Measurements from ENCODE around the gene GJA3. TPM values are rescaled to one million over a fixed set of nuclear protein-coding genes. Genes with fewer than 3 reads are reported as not detected.
A peak's percentile ranks its signal among the peaks of the same experiment; 100 is the strongest.

GJA3 gene
- total RNA-seq, 2 experiments from 2014 or later = 0.16 TPM; not detected in 1

DNA sequence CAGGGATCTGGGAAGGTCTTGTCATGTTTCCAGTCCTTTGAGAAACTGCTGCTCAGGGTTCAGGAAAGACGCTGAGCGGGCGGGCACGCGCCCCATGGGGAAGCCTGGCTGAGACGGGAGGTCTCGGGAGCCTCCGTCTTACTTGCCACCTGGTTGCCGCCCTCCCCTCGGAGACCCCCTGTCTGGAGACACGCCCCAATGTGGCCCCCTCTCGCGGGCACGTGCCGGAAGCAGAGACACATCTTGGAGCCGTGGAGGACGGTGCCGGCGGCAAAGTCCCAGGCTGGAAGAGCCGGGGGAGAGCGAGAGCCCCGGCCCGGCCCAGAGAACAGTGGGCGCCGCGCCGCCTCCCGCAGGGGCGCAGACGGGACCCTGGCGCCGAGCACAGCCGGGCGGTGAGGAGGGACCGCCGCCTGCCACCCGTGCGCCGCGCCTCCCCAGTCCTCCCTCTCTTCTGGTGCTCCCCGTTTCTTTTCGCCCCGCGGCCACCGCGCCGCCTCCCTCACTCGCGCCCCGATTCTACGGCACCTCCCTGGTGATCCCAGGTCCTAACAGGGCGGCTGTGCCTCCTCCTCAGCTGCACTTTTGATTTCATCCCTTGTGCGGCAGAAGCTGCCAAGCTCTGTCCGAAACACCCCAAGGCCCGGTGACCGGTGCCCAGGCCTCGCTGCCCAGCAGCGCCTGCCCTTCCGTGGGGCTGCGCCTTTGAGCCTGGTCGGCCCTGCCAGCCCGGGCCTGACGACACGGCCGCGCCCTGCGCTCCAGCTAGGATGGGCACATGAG is 16.4 kb upstream of the GJA3 start:
- Mint-ChIP-seq H3K4me3 (no peak overlapping the region), H3K27ac (no peak overlapping the region), H3K4me1 (ENCODE audit: low read depth) (peaks cover 8% of the 10 kb centered on the region), H3K27me3 (ENCODE audit: low read depth) (peaks cover 66% of the 10 kb centered on the region), H3K36me3 (ENCODE audit: low read depth) (no peaks in the 10 kb centered on the region), H3K9me3 (ENCODE audit: insufficient read depth) (no peaks in the 10 kb centered on the region)
- CTCF ChIA-PET = no interaction called here
- no peak for DNase-seq
- POLR2A ChIA-PET = no interaction called here
- ATAC-seq = no peak

DNA sequence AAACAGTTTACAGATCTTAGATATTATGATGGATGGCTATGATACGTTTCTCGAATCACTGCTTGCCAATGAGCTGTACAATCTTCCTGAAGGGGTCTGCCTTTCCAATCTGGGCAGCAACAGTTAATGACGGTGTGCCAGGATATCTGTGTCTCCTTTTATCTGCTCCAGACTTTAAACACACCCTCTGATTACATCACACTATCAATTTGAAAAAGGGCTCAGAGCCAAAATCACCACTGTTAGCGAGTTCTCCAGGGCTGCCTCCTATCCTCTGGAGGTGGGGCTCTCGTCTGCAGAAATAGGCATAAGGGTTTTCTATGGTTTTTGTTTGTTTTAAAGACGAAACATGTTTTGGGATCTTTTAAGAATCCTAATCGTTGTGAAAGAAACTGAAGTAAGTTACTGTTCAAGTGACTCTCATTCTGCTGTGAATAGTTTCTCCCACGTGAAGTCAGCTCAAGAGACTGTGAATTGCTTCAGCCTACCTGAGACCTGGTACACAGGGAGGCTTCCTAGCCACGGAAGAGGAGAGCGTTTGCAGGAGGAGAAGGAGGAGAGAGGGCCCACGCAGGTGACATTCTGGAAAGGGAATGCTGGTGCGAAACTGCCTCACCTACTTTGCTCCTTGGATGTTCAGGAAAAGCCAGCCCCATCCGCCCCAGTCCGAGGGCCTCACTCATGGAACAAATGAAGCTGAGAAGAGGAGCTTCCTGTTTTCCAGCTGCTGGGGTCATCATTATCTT is 15.2 kb upstream of the GJA3 start:
- DNase-seq = no peak
- ChIA-PET POLR2A (interaction anchor here (0.5 kb wide), 1 partner anchor 476 kb away, joined by 3 read pairs; no protein-coding TSS in a partner anchor), CTCF (no interaction called here)
- Mint-ChIP-seq H3K4me1 (ENCODE audit: low read depth) (peaks cover 8% of the 10 kb centered on the region), H3K27me3 (ENCODE audit: low read depth) (peaks cover 69% of the 10 kb centered on the region), H3K9me3 (ENCODE audit: insufficient read depth) (no peaks in the 10 kb centered on the region), H3K4me3 (no peak overlapping the region), H3K36me3 (ENCODE audit: low read depth) (no peaks in the 10 kb centered on the region), H3K27ac (no peak overlapping the region)
- no peak for ATAC-seq

DNA sequence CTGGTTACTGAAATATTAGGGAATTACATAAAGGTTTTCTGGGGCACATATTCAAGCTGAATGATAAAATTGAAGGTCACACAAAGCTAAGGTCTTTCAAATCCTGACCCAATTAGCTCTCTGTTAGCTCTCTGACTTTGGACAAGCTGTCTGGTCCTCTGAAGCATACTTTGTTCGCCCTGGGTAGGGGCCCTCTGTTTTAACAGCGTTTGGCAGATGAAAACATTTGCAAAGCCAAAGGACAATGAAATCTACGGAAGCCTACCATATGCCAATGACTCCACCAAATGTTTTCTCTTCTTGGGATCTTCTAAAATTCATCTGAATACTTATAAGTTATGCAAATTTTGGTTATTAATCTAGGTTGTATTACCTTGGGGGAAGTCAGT is 14.5 kb upstream of the GJA3 start:
- ChIA-PET POLR2A (no interaction called here), CTCF (no interaction called here)
- Mint-ChIP-seq H3K4me3 (no peak overlapping the region), H3K4me1 (ENCODE audit: low read depth) (peaks cover 8% of the 10 kb centered on the region), H3K27me3 (ENCODE audit: low read depth) (peaks cover 68% of the 10 kb centered on the region), H3K36me3 (ENCODE audit: low read depth) (no peaks in the 10 kb centered on the region), H3K27ac (no peak overlapping the region), H3K9me3 (ENCODE audit: insufficient read depth) (no peaks in the 10 kb centered on the region)
- no peak for DNase-seq
- ATAC-seq = no peak

DNA sequence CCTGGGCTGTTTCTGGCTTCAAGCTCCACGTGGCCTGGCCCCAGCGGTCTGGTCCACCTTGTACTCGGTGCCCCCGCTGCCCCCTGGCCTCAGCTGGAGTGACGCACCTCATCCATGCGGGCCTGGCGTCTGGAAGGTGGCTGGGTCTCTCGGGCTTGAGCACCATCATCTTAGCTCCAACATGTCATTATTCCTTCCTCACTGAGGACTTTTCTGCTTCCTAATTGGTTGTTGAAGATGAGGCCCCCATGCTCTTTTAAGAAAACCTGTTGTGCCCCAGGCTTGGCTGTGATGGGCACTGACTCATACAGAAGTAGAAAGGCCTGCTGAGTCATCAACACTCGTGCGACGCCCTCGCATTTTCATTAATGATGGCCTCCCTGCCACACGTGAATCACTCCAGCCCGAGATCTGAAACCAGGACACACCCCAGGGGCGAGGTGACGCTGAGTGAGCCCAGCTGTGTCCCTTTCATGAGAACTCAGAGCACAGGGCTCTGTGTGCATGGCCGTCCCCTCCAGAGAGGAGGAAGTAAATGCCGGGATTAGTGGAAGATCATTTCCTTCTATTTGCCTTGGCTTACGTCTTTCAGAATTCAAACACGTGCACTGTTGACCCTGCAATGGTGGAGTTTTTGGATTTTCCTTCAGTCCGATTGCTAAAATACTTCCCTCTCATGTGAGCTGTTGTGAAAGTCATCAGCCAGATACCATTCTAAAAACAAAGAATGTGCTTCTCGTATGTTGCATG is 14.0 kb upstream of the GJA3 start:
- peaks cover 8% of the 10 kb centered on the region for H3K4me1 Mint-ChIP-seq (ENCODE audit: low read depth)
- ATAC-seq (peak; percentile 76), DNase-seq (peak; percentile 45)
- POLR2A ChIA-PET = no interaction called here
- no peak overlapping the region for H3K27ac Mint-ChIP-seq
- H3K4me3 Mint-ChIP-seq = no peak overlapping the region
- CTCF ChIA-PET = no interaction called here
- no peaks in the 10 kb centered on the region for H3K9me3 Mint-ChIP-seq (ENCODE audit: insufficient read depth)
- peaks cover 71% of the 10 kb centered on the region for H3K27me3 Mint-ChIP-seq (ENCODE audit: low read depth)
- no peaks in the 10 kb centered on the region for H3K36me3 Mint-ChIP-seq (ENCODE audit: low read depth)

DNA sequence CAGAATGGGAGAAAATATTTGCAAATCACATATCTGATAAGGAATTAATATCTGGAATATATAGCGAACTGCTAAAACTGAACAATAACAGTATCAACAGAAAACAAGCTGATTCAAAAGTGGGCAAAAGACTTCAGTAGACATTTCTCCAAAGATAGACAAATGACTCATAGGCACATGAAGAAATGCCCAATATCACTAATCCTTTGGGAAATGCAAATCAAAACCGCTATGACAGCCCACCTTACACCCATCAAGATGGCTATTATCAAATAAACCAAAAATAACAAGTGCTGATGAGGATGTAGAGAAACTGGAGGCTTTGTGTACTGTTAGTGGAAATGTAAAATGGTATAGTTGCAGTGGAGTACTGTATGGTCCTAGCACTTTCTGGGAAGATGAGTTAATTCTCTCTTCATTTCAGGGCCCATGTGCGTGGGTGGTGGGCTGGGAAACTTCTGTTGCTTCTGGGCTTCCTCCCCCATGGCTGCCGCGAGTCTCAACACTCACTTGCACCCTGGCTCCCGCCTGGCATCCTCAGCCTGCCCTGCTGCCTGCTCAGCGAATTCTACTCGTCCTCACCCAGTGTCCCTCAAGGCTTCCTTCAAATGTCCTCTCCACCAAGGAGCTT is 12.4 kb upstream of the GJA3 start:
- CTCF ChIA-PET = no interaction called here
- no peak for ATAC-seq
- H3K4me3 Mint-ChIP-seq = no peak overlapping the region

DNA sequence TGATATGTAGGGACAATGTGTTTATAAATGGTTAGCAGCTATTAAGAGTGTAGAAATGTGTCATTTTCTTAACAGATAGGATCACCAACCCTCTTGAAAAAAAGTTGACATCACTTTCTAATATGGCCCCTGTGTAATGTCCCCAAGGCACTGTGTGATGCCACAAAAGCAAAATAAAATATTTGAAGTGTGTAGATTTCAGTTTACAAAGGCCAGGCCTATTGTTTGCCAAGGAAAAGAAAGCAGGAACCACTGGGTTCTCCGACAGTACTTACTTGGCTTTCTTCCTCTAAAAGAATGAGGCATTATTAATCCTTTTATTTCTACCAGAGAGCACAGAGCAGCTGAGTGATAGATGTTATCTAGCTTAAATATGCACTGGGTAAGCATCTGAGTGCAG is 10.5 kb upstream of the GJA3 start:
- CTCF ChIA-PET = no interaction called here
- no peaks in the 10 kb centered on the region for H3K36me3 Mint-ChIP-seq (ENCODE audit: low read depth)
- H3K27me3 Mint-ChIP-seq (ENCODE audit: low read depth) = peaks cover 56% of the 10 kb centered on the region
- ATAC-seq = no peak
- H3K4me1 Mint-ChIP-seq (ENCODE audit: low read depth) = peaks cover 14% of the 10 kb centered on the region
- DNase-seq = no peak
- POLR2A ChIA-PET = no interaction called here
- no peak overlapping the region for H3K4me3 Mint-ChIP-seq
- H3K27ac Mint-ChIP-seq = no peak overlapping the region
- no peaks in the 10 kb centered on the region for H3K9me3 Mint-ChIP-seq (ENCODE audit: insufficient read depth)

More for the DNA sequence above, 12.4 kb upstream of the GJA3 start:
- H3K9me3 Mint-ChIP-seq (ENCODE audit: insufficient read depth) = no peaks in the 10 kb centered on the region
- H3K4me1 Mint-ChIP-seq (ENCODE audit: low read depth) = peaks cover 14% of the 10 kb centered on the region
- POLR2A ChIA-PET = no interaction called here
- no peak for DNase-seq
- peaks cover 65% of the 10 kb centered on the region for H3K27me3 Mint-ChIP-seq (ENCODE audit: low read depth)
- no peak overlapping the region for H3K27ac Mint-ChIP-seq
- no peaks in the 10 kb centered on the region for H3K36me3 Mint-ChIP-seq (ENCODE audit: low read depth)

DNA sequence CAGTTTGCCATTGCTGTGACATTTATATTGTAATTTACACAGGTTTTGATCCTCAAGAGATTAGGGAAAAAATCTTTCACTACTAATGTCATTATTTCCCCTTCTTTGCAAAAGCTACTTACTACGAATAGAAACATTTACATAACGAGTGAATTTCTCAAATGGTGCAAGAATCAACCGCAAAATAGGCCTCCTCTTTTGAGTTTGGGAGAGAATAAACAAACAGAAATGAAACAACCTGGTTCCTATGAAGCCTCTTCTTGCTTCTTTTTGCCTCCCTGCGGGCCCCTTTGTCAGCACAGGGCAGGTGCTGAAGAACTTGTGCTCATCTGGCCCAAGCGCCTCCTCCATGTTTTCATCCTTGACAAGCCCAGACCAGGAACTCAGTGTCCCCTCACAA is 10.1 kb upstream of the GJA3 start:
- Mint-ChIP-seq H3K36me3 (ENCODE audit: low read depth) (no peaks in the 10 kb centered on the region), H3K27ac (no peak overlapping the region), H3K27me3 (ENCODE audit: low read depth) (peaks cover 54% of the 10 kb centered on the region), H3K4me3 (no peak overlapping the region), H3K9me3 (ENCODE audit: insufficient read depth) (no peaks in the 10 kb centered on the region), H3K4me1 (ENCODE audit: low read depth) (peaks cover 14% of the 10 kb centered on the region)
- CTCF ChIA-PET = no interaction called here
- POLR2A ChIA-PET = no interaction called here
- no peak for ATAC-seq
- no peak for DNase-seq

DNA sequence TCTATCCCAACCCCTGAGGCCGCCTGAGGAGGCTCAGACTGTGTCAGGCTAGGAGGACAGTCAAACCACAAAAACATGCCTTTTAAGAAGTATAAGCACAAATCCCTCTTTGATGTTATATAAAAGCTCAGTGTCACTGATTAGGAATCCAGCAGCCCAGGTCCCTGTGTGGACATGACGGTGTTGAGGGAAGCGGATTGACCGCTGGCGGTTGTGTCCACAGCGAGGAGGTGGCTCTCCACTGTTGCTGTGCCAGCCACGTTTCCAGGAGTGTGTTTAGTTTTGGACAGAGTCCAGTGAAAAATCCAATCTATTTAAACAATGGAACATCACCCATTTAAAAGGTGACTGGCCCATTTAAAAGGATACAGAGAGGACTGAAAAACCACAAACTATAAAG is 7.5 kb upstream of the GJA3 start:
- no peak overlapping the region for H3K27ac Mint-ChIP-seq
- H3K9me3 Mint-ChIP-seq (ENCODE audit: insufficient read depth) = no peaks in the 10 kb centered on the region
- ATAC-seq = no peak
- CTCF ChIA-PET = interaction anchor here (0.9 kb wide), 1 partner anchor 14 kb away, joined by 3 read pairs; no protein-coding TSS in a partner anchor
- DNase-seq = no peak
- no peak overlapping the region for H3K4me3 Mint-ChIP-seq
- H3K36me3 Mint-ChIP-seq (ENCODE audit: low read depth) = no peaks in the 10 kb centered on the region
- POLR2A ChIA-PET = no interaction called here
- peaks cover 9% of the 10 kb centered on the region for H3K4me1 Mint-ChIP-seq (ENCODE audit: low read depth)
- peaks cover 39% of the 10 kb centered on the region for H3K27me3 Mint-ChIP-seq (ENCODE audit: low read depth)

DNA sequence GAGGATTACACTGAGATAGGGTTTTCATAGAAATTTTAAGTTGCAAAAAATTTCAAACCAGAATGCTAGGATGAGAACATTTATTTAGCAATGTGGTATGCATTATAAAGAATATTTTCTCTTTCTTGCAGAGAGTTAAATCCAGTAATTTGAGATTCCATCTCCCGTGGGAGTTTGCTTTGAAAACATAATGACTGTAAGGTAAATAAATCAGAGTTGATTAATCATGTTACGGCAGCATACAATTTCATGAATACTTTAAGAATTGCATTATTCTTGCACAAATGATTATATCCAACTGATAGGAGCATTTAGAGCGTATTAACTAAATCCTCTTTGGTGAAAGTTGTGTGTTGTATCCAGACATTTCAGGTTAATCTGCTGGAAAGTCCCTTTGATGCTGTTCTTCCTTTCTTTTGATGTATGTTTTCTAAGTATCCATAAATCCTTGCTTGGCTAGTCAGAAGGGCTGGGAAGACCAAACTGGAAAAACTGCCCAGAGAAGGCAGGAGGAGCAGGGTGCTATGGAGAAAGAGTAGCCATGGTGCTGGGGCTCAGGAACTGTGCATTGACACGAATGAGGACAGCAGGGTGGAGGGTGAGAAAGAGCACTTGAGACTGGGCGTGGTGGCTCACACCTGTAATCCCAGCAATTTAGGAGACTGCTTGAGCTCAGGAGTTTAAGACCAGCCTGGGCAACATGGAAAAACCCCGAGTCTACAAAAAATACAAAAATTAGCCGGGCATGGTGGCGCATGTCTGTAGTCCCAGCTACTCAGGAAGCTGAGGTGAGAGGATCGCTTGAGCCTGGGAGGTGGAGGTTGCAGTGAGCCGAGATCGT is 4.8 kb upstream of the GJA3 start:
- H3K4me3 Mint-ChIP-seq = no peak overlapping the region

DNA sequence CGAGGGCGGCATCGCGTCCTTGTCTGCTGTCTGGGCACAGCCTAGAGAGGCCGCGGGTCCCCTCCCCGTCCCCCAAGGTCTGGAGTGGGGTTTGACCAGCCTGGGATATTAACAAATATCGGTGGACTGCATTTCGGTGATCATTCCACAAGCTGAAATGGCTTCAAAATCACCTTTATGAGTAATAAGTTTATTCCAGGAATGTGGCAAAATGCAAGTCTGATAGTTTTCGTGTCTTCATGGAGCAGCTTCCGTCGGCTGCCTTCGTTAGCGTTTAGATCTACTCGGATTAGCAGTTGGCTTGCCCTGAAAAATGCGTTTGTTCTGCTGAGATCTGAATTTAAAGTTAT is 1.1 kb upstream of the GJA3 start:
- DNase-seq (no peak), ATAC-seq (no peak)
- Mint-ChIP-seq H3K27ac (no peak overlapping the region), H3K4me1 (ENCODE audit: low read depth) (peaks cover 24% of the 10 kb centered on the region), H3K9me3 (ENCODE audit: insufficient read depth) (no peaks in the 10 kb centered on the region), H3K27me3 (ENCODE audit: low read depth) (peaks cover 44% of the 10 kb centered on the region), H3K36me3 (ENCODE audit: low read depth) (peaks cover 2% of the 10 kb centered on the region), H3K4me3 (peak overlapping the region; percentile 68)
- POLR2A ChIA-PET = interaction anchor here (0.6 kb wide), 1 partner anchor 175 kb away, joined by 3 read pairs; no protein-coding TSS in a partner anchor
- CTCF ChIA-PET = interaction anchor here (0.6 to 2.8 kb wide), 5 partner anchors 18 to 127 kb away, joined by 3 to 11 read pairs (median 3); no protein-coding TSS in a partner anchor

More for the DNA sequence above, 4.8 kb upstream of the GJA3 start:
- H3K4me1 Mint-ChIP-seq (ENCODE audit: low read depth) = peaks cover 20% of the 10 kb centered on the region
- H3K27ac Mint-ChIP-seq = no peak overlapping the region
- peaks cover 33% of the 10 kb centered on the region for H3K27me3 Mint-ChIP-seq (ENCODE audit: low read depth)
- DNase-seq (no peak), ATAC-seq (no peak)
- no peaks in the 10 kb centered on the region for H3K9me3 Mint-ChIP-seq (ENCODE audit: insufficient read depth)
- ChIA-PET CTCF (no interaction called here), POLR2A (no interaction called here)
- H3K36me3 Mint-ChIP-seq (ENCODE audit: low read depth) = no peaks in the 10 kb centered on the region

Measured in activated CD8-positive, alpha-beta T cell treated with anti-CD3 and anti-CD28 coated beads, Interleukin-2, amount 10 ng/mL, durations not matched to agents 7 days and 5 days (primary cell).